HG03045 (cell line): ENCODE measurements around the gene POLD4.

Source experiments
- ATAC-seq: cut with Tn5 transposase; IDR thresholded peaks from one replicate; pipeline ENCODE4 v1.9.1; 2021; ENCODE audit warnings: mild to moderate bottlenecking, moderate library complexity; ENCODE audit not compliant: unreplicated experiment

POLD4 gene

DNA sequence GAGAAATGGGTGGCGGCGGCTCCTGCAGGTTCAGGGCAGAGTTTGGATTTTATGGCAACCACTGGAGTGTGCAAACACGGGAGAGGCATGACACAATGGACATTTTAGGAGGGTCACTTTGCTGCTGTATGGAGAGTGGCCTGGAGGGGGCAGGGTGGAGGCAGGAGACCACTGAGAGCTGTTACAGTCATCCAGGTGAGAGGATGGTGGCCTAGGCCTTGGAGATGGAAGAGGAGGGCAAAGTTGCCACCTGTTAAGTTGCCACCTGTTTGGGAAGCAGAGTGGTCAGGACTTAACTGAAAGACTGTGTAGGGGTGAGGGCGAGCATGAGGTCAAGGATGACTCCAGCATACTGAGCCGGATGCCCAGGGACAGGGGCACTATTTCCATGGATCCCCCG is 36.1 kb upstream of the POLD4 start:
- no peak for ATAC-seq

DNA sequence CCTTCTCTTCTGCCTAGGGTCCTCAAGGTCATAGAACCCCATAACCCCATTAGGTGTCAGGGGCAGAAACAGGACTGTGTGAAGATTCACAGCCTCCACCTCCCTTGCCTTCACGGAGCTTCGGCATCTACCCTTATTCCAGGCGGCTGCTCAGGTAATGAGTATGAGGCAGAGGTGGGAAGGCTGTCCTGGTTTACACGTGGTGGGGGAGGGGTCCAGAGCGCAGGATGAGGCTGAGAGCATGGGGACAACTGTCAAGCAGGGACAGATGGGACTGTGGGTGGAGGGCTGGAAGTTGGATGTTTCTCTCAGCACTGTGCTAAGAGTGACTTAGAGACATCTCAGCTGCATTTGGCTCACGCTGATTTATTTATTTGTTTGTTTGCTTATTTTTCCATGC is 34.2 kb upstream of the POLD4 start:
- ATAC-seq, result no peak

DNA sequence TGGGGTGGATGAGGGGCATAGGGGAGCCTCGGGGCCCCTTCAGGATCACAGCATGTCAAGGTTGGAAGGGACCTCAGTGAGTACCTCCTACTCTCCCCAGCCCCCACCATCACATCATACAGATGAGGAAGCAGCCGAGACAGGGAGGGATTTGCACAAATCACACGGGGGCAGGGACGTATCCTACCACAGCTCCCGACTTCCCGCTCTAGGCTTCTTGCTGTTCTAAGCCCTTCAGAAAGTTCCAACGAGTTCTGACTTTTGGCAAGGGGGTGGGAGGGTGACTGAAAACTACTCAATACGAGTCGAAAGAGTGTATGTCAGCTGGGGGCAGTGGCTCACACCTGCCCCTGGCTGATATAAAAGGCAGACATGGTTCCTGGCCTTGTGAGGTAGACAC is 33.7 kb upstream of the POLD4 start:
- ATAC-seq, result no peak

DNA sequence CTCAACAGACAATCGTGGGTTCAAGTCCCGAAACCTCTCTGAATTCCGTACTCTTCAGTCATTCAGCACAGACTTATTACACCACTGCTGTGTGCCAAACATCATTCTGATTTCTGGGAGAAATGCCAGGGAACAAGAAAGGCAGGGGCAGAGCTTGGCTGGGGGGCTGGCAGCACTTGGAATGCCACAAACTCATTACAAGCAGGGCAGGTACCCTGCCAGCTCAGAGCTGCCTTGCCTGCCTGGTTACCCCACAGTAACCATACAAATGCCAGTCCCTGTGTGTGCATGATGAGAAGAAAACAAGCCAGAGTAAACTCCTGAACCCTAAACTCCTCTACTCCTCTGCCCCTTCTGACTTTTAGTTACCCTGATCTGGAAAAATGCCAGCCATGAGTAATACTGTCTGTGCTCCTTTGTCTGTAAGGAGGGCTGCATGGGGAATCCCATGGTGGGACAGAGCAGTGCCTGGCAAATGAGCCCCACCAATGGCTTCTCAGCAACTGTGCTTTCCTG is 31.6 kb upstream of the POLD4 start:
- ATAC-seq, result no peak

DNA sequence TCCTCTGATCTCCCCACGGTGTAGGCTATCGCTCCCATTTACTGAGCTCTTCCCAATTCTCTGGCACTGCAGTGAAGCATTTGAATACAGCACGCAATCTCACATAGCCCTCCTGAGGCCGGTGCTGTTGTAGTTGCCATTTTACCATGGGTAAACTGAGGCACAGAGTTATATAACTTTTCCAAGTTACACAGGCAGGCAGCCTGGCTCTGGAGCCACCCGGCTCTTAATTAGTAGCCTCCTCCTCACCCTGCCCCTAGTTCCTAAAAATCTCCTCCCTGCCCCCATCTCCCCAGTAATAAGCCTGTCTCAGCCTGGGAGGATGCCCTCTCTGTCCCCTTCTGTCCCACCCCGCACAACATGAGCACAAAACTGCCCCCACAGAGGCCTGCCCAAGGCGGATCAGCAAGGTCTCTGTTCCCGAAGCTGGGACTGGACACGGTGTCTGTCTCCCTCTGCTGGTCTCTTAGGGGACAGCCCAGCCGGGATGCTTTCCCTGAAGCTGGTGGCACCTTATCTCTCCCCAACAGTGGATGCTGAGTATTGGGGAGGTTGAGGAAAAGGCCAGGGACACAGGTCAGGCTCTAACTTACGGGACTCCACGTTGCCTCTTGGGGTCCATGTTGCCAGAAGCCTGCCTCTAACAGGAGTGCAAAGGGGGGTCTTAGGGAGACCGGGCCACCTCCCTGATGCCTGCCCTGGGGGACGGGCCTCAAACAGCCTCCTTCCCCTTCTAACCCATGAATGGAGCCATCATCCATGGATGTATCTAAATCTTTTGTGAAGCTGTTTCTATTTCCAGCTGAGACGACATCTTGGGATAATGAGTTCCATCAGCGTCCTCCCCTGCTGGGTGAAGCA is 29.2 kb upstream of the POLD4 start:
- peak; percentile 50 for ATAC-seq

DNA sequence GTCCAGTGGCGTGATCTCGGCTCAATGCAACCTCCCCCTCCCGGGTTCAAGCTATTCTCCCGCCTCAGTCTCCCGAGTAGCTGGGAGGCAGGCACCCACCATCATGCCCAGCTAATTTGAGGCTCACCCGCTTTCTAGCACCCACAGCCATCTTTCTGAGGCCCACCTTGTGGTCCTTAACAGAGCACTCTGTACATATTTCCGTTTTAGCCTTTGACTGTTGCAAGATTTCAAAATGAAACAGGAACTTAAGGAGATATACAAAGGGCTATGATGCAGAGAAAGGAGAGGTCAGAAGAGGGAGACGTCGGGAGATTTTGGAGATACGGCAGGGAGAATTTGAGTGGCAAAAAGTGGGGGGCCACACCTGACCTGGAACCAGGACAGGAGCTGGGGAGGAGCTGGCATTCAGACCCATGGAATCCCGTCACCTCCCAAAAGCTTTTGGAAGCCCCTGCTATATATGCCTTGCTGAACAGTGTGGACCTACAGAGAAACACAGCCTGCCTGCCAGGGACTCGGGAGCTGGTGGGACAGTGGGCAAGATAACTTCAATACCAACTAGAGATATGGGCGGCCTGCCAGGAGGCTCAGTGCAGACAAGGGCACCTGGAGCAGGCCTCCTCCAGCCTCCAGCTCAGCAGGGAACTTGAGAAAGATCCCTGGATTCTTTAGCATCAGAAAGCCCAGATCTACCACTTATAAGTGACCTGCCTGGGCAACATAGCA is 28.1 kb upstream of the POLD4 start:
- ATAC-seq, result no peak

DNA sequence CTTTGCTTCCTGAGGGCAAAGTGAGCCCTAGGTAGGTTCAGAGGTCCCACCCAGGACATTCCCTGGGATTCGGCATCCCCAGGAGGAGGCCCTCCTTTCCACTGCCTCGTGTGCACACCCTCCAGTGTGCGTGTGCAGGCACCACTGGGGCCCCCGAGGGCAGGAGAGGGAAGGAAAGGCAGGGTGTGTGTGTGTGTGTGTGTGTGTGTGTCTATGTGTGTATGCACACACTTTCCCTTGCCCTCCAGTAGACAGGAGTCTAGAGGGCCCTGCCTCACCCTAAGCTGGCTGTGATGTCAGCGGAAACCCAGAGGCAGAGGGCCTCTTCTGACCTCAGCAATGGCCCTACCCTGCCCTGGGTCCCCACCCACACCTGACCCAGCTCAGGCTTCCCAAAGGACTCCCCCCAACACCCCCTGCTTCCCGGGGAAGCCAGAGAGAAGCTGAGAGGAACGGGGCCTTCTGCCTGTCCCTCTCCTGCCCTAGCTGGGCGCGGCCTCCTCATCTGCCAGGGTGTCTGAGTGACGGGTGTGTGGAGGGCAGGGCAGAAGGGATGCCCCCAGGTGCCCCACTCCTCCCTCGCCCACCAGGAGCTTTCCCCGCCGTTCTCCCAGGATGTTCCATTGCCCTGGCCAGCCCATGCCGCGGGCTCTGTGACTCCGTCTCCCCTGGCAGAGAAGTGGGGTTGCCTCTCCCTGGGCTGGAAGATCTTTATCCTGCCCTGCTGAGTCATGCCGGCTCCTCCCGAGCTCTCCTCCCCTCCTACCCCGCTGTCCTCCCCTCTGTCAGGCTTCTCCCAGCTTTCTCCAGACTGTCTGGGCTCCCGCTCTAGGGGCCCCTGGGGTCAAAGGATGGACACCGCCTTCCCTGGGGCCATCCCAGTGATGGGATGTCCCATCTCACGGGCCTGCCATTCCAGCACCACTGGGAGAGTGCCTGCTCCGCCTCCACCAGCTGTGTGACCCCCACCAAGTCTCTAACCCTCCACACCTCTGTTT is 26.0 kb upstream of the POLD4 start:
- no peak for ATAC-seq

DNA sequence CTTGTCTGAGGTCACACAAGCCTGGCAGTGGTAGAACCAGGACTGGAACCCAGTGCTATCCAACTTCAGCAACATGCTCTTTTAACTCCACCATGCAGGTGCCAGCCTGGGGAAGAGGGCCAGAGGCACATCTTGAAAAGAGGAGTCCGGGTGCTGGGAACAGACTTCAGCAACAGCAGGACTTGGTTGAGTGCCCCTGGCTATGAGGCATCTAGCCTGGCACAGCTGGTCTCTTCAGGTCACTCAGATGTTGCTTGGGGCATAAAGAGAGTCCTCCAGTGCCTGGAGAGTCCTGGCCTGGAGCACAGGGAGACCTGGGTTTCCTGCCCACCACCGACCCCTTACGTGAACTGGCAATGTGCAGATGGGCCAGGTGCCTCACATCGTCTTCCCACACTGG is 25.2 kb upstream of the POLD4 start:
- no peak for ATAC-seq

DNA sequence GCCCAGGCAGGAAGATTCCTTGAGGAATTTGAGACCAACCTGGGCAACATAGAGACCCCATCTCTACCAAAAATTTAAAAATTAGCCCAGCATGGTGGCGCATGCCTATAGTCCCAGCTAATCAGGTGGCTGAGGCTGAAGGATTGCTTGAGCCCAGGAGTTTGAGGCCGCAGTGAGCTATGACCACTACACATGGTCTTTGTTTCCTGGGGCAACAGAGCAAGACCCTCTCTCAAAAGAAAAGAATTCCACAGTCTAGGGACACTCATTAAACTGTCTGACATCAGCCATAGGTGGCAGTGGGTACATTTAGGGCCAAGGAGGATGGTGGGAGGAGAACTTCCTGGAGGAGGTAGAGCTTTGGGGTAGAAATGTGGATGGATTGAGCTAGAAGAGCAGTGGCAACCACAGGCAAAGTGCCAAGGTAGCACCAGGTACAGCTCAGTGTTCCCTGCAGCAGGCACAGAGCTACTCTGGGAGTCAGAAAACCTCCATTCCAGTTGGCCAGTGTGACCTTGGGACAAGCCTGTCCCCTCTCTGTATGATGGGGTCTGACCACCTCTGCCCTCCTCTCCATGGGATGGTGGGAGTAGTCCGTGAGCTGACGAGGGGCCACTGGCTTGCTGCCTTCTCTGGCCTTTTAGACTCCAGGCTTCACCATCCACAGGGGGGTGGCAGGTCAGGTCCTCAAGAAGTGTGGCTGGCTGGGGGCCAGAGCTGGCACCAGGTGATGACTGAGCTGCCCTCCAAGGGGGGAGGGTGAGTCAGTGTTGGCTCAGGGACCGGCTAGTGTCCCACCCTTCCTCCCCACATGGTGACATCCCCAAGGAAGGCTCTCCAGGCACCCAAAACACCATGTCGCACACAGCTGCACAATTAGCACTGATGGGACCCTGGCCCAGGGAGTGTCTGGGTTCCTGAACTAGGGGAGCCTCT is 23.8 kb upstream of the POLD4 start:
- ATAC-seq, result no peak

DNA sequence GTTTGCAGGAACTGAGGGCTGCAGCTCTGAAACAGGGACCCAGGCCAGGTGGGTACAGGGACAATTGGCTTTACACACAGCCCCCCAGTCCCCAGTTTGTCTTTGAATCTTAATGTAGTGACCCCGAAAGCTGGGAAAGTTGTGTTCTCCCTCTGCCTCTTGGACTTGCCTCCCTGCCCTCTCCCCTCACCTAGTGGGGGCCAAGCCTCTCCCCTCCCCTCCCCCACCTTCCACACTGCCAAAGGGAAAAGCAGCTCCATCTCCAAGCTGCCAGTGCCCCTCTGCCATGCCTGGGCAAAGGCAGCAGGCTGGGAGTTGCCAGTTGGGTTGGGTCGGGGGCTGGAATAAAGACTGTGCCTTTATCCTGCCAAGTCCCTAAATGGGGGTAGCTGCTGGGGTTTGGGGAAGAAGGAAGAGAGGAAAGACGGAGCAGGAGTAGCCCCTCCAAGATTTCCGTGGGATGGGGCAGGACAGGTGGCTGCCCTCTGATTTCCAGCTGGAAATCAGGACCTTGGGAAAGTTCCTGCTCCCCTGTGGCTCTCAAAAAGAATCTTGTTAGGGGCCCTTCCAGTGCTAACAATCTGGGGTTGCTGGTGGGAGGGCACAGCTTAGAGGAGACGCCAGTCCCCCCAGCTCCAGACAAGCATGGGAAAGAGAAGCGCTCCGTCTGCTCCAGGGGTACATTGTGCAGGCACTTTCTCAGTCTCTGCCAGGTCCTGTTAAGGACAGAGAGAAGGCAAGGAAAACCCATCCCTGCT is 22.9 kb upstream of the POLD4 start:
- no peak for ATAC-seq

DNA sequence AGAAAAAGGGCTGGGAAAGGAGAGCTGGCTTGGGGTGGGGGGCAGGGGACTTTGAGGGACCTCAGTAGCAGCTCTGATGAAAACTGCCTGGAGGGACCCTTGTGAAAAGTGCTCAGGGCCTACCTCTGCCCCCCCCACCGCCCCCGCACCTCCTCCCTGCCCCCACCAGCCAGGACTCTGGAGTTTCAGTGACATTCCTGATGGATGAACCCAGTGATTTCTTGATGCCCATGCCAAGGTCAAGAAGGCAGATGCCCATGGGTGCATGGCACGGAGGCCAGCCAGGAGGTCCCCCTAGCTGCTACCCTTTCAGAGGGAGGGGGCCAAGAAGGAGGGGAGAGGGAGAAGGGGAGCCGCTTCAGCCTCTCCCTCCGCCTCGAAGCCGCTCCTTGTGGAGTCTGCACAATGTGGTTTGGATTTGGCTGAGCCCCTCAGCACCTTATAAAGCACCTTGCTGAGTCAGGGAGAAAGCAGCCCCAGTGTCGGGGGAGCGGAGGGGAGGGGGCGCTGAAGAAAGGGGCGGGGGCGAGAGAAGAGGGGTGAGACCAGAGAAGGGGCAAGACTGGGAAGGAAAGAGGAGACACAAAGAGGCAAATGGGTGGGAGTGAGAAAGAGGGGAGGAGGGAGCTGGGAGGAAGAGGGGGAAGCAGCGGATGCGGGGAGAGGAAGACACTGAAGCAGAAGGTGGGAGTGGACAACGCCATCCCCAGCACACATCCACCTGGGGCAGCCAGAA is 22.1 kb upstream of the POLD4 start:
- ATAC-seq, result no peak

DNA sequence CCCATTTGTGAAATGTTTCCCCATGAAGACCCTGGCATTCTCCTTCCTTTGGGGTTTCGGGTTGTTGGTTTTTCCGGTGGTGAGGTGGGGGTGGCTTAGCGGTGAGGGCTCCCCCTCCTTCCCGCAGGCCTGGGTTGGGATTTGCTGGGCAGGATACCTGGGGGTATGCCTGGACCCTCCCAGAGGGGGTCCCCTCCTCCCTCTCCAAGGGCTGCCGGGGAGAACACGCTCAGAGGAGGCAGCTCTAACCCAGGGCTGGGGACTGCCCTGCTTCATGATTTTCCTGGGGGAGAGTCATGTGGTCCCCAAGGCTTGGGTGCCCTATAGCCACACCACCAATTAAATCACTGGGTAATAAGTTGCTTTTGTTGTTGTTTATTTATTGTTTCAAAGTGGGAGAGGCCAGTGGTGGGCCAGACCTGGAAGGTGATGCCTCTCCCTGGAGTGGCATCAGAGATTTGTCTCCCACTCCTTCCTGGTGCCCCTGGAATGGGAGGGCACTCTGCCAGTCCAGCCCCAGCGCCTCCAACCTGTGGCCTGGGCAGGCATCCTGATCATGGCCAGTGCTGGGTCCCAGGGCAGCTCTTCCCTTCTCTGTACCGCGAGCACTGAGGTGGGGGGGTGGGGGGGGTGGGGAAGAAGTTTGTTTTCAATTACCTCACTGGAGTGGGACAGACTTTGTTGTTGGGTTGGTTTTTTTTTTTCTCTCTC is 21.4 kb upstream of the POLD4 start:
- no peak for ATAC-seq

DNA sequence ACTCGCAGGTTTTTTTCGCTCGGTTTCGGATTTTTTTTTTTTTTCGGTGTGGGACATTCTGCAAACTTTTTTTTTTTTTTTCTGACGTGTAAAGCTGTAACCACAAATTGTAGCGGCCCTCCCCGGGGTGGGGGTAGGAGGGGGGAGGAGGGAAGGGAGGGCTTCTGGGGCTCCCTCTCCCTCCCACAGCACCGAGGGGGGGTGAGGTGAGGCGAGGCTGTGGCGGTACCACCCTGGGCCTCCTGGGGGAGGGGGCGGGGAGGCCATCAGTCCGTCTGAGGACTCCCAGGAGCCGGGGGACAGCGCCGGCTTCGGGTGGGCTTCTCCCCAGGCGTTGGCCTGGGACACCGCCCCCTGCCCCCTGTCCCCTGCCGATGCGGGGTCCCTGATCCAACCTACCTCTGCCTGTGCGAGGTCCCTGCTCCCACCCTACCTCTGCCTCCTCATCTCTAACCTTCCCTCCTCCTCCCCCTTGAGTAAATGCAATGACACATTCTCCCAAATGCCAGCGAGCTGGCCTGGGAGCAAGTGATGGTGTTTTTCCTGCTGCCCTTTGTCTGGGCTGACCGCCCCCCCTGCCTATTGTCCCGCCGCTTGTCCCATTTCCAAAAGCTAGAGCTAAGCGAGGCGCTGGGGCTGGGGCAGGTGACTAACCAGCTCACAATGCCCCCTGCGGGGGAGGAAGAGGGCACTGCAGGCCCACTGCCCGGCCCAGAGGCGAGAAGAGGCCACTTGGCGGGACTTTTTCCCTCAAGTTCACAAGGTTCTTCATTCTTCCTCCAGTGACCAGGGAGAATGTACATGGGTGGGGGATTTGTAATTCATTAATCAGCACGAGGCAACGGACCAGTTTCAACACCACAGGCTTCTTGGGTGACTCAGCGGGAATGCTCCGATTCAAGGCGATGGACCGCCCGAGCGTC is 20.6 kb upstream of the POLD4 start:
- no peak for ATAC-seq

DNA sequence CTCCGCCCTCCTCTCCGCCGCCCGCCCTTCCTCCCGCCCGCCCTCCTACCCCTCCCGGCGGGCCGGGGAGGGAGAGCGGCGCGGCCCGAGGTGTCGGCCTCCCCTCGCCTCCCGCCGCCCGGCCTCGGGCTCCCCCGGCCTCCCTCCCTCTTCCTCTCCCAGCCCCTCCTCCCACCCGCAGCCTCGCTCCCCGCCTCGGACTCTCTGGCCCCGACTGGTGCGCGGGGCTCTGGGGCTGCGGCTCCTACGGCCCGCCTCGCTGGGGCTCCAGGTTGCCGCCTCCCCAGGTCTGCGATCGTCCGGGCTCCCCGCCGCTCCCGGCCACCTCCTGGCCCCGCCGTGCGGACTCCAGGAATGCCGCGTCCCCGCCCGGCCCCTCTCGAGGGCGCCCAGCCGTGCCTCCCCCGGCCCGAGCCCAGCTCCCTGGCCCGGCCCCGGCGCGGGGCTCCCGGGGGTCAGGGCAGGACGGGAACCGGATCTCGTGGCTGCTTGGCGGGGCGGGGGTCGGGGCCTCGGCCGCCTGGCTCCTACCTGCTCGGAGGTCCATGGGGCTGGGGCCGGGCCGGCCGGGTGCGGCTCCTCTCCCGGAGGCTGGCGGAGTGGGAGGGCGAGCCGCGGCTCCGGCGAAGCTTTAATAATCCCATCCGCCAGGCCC is 19.8 kb upstream of the POLD4 start, which contains the start of gene CLCF1:
Gene CLCF1 (minus strand): TSS at position 606 of the 655 bp plus-strand sequence. CDS start 59 bp downstream, at position 547.
- no peak for ATAC-seq

DNA sequence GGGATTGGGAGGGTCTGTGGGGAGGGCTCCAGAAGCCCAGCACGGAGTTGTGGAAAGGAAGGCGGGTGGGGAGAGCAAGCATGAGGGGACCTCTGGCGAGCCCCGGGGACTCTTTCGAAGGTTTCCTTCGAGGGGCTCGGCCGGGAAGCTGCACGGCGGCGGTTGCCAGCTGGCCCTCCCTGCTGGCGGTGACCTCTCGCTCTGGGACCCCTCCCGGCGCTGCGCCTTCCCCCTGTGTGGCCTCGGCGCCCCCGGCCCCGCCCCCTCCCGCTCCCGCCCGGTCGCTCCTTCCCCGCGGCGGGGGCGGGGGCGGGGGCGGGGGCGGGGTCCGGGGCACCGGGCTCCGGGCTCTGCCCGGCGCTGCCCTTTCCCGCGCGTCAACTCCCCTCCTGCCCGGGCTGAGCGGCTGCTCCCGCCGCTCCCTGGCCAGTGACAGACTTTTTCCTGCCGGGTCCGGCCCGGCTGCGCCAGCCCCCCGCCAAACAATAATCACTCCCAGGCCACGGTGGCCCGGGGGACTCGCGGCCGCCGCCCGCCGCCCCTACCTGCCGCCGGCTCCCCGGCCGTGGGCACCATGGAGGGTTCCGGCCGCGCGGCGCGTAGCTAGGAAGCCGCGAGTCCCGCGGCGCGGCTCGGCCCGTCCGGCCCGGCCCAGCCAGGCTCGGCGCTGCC is 19.1 kb upstream of the POLD4 start:
- no peak for ATAC-seq

DNA sequence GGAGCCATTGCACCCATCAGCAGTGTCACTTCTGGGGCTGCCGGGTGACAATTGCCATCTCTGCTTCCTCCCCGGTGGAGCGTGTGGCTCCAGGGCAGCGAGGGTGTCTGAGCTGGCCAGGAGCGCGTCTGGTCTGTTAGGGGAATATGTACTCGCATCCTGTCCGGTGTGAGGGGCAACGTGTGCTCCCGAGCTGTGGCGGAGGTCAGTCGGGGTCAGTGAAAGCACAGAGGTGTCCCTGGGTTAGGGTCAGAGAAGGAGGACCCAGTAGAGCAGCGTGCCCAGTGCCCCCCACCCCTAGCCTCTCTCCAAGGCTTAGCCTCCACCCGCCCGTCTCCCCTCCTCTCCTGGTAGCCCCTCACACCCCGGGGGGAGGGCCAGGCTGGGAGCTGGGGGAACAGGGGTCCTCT is 18.6 kb upstream of the POLD4 start:
- ATAC-seq, result no peak
